ENCODE data around the gene NHLH1.

GRCh38 chr1:160328184-160328583 lies 38.7 kb upstream of the NHLH1 start:
- TF ChIP-seq POLR2A (IDR thresholded peaks at IDR 0.05; ENCODE audit: low read depth, low read length) (no peak), CTCF (conservative IDR thresholded peaks at IDR 0.05; ENCODE audit: low read depth, low read length) (no peak), MXI1 (IDR thresholded peaks at IDR 0.05; ENCODE audit: borderline replicate concordance, low read depth, low read length) (no peak), SMC3 (IDR thresholded peaks at IDR 0.05; ENCODE audit: low read depth, low read length) (no peak), MAZ (IDR thresholded peaks at IDR 0.05; ENCODE audit: borderline replicate concordance, low read depth, low read length) (no peak), CEBPB (IDR thresholded peaks at IDR 0.05; ENCODE audit: low read depth, low read length) (no peak), USF2 (IDR thresholded peaks at IDR 0.05; ENCODE audit: low read depth, low read length) (no peak)
- TF ChIP-seq, protein P1, sequence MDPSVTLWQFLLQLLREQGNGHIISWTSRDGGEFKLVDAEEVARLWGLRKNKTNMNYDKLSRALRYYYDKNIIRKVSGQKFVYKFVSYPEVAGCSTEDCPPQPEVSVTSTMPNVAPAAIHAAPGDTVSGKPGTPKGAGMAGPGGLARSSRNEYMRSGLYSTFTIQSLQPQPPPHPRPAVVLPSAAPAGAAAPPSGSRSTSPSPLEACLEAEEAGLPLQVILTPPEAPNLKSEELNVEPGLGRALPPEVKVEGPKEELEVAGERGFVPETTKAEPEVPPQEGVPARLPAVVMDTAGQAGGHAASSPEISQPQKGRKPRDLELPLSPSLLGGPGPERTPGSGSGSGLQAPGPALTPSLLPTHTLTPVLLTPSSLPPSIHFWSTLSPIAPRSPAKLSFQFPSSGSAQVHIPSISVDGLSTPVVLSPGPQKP (IDR thresholded peaks at IDR 0.05; ENCODE audit: borderline replicate concordance, low read depth, low read length): no peak
